CD14-positive monocyte (primary cell): ENCODE measurements around the gene TAF11L12. TPM values are rescaled to one million over a fixed set of nuclear protein-coding genes. Genes with fewer than 3 reads are reported as not detected.

Experiments
- DNase-seq, 3 donors: peaks; one replicate each; pipeline ENCODE4 v3.0.0-alpha.2; 2011 to 2022
- H2AFZ ChIP-seq: 2 replicates; pipeline ENCODE4 v1.6.0; 2012; ENCODE audit warnings: mild to moderate bottlenecking, low read depth, low read length, inconsistent platforms; ENCODE audit not compliant: insufficient read depth, poor library complexity, severe bottlenecking
- H3K27ac ChIP-seq, 2 donors: 1 replicate in 1 of 2; 2 replicates in 1 of 2; pipeline ENCODE4 v1.5.1; 2012 to 2013; ENCODE audit warnings: low read length in 2 of 2, control low read depth in 1 of 2, inconsistent platforms in 1 of 2, low read depth in 1 of 2, mild to moderate bottlenecking in 1 of 2
- H3K27me3 ChIP-seq, 2 donors: one replicate each; pipeline versions ENCODE4 v1.6.0 to v1.6.1; 2011 to 2013; ENCODE audit warnings: low read length in 2 of 2; ENCODE audit not compliant: control insufficient read depth in 2 of 2, insufficient read depth in 2 of 2
- H3K36me3 ChIP-seq, 2 donors: replicated peaks in 1 of 2; 1 replicate in 1 of 2; 2 replicates in 1 of 2; pipeline versions ENCODE4 v1.5.1 to v1.6.1; 2012 to 2013; ENCODE audit warnings: low read length in 2 of 2, control low read depth in 1 of 2, inconsistent platforms in 1 of 2, mild to moderate bottlenecking in 1 of 2; ENCODE audit not compliant: insufficient read depth in 2 of 2, control insufficient read depth in 1 of 2
- H3K4me1 ChIP-seq, 2 donors: 1 replicate in 1 of 2; 2 replicates in 1 of 2; pipeline versions ENCODE4 v1.5.1 to v1.6.1; 2012 to 2013; ENCODE audit warnings: low read length in 2 of 2, control low read depth in 1 of 2, inconsistent platforms in 1 of 2, mild to moderate bottlenecking in 1 of 2, moderate library complexity in 1 of 2; ENCODE audit not compliant: insufficient read depth in 2 of 2, control insufficient read depth in 1 of 2
- H3K4me2 ChIP-seq: replicated peaks from 2 replicates; pipeline ENCODE3; 2012; ENCODE audit warnings: low read length, moderate library complexity, mild to moderate bottlenecking; ENCODE audit not compliant: poor library complexity, severe bottlenecking; ENCODE audit errors: extremely low read depth
- H3K4me3 ChIP-seq, 3 experiments: fragments of 200-600 bp in 1 of 3; sonication (generic) in 1 of 3; replicated peaks in 1 of 3; 1 replicate in 2 of 3; 2 replicates in 1 of 3; pipeline ENCODE4 v1.5.1; 2011 to 2013; ENCODE audit warnings: low read length in 3 of 3, mild to moderate bottlenecking in 3 of 3, control low read depth in 2 of 3, low read depth in 2 of 3, inconsistent platforms in 1 of 3, moderate library complexity in 1 of 3
- H3K79me2 ChIP-seq: 2 replicates; pipeline ENCODE4 v1.6.0; 2012; ENCODE audit warnings: mild to moderate bottlenecking, control low read depth, inconsistent platforms, low read length, moderate library complexity; ENCODE audit not compliant: insufficient read depth
- H3K9ac ChIP-seq: 2 replicates; pipeline ENCODE4 v1.6.0; 2017; ENCODE audit warnings: low read length, mild to moderate bottlenecking; ENCODE audit not compliant: insufficient read depth, poor library complexity, severe bottlenecking
- H3K9me3 ChIP-seq, 2 donors: replicated peaks in 1 of 2; 1 replicate in 1 of 2; 2 replicates in 1 of 2; pipeline versions ENCODE4 v1.5.1 to v1.6.1; 2012 to 2013; ENCODE audit warnings: low read length in 2 of 2, control low read depth in 1 of 2; ENCODE audit not compliant: control insufficient read depth in 1 of 2, insufficient read depth in 1 of 2
- H4K20me1 ChIP-seq: 2 replicates; pipeline ENCODE4 v1.6.0; 2012; ENCODE audit warnings: mild to moderate bottlenecking, low read length, control low read depth, moderate library complexity; ENCODE audit not compliant: insufficient read depth
- H3K27ac Mint-ChIP-seq, 7 donors: one replicate each; pipeline ENCODE4 v1.8.0; 2020; ENCODE audit warnings: mild to moderate bottlenecking in 7 of 7, mixed read lengths in 7 of 7, moderate library complexity in 6 of 7, inconsistent platforms in 2 of 7
- H3K27me3 Mint-ChIP-seq, 3 donors: one replicate each; pipeline ENCODE4 v1.8.0; 2021 to 2022; ENCODE audit warnings: low read depth in 3 of 3, mild to moderate bottlenecking in 3 of 3, mixed read lengths in 3 of 3, moderate library complexity in 3 of 3, inconsistent platforms in 1 of 3
- H3K36me3 Mint-ChIP-seq, 2 donors: one replicate each; pipeline ENCODE4 v1.8.0; 2020; ENCODE audit warnings: mixed read lengths in 2 of 2, inconsistent platforms in 1 of 2, mild to moderate bottlenecking in 1 of 2
- H3K4me1 Mint-ChIP-seq: one replicate; pipeline ENCODE4 v1.8.0; 2020; ENCODE audit warnings: mild to moderate bottlenecking, mixed read lengths
- H3K4me3 Mint-ChIP-seq, 2 donors: one replicate each; pipeline ENCODE4 v1.8.0; 2020; ENCODE audit warnings: mild to moderate bottlenecking in 2 of 2, mixed read lengths in 2 of 2, moderate library complexity in 1 of 2
- H3K9me3 Mint-ChIP-seq, 7 donors: one replicate each; pipeline ENCODE4 v1.8.0; 2020 to 2022; ENCODE audit warnings: mixed read lengths in 7 of 7, mild to moderate bottlenecking in 6 of 7, moderate library complexity in 6 of 7, inconsistent platforms in 2 of 7
- CTCF ChIP-seq: fragments of 200-600 bp; IDR thresholded peaks from one replicate; pipeline ENCODE4 v1.8.0; 2022; ENCODE audit warnings: antibody characterized with exemption, mild to moderate bottlenecking
- WGBS: methylation state at CpG from one replicate; pipeline ENCODE4 v1.1.5; 2013; ENCODE audit warnings: missing lambda C conversion rate; ENCODE audit not compliant: insufficient coverage; 5-methylcytosine and 5-hydroxymethylcytosine counted together
- intact Hi-C, 2 donors: fragments of 100-400 bp; cut with micrococcal nuclease; formaldehyde crosslinking; loops; one replicate each; pipeline versions ENCODE4 v1.15.0 to v1.15.1; 2023
- polyA plus RNA-seq, 3 donors: library from polyadenylated mRNA; depleted of rRNA in 1 of 3; unstranded in 2 of 3; stranded (reverse) in 1 of 3; fragments of 300-500 nt in 2 of 3; fragments of >200 nt in 1 of 3; fragmentation: Illumina TruSeq in 2 of 3; gene quantifications; 1 replicate in 2 of 3; 2 replicates in 1 of 3; pipeline ENCODE4 v1.2.3, GENCODE V29; 2012 to 2021

Gene TAF11L12
- polyA plus RNA-seq, 3 donors = not detected

GRCh38 chr5:17614872-17615605 lies 4.8 kb downstream of the TAF11L12 start:
- H4K20me1 ChIP-seq = no peaks in the 10 kb centered on the region
- H3K9ac ChIP-seq = no peak overlapping the region
- no peaks in the 10 kb centered on the region for H3K27me3 ChIP-seq
- no peak for DNase-seq
- H3K4me3 ChIP-seq = no peak overlapping the region
- peaks cover 0 to 13% of the 10 kb centered on the region in 2 donors for H3K9me3 ChIP-seq
- no peak for TF ChIP-seq CTCF
- H3K9me3 Mint-ChIP-seq = peaks cover 5 to 15% (median 9%) of the 10 kb centered on the region in 7 donors
- H3K27ac Mint-ChIP-seq = no peak overlapping the region
- H3K36me3 Mint-ChIP-seq = no peaks in the 10 kb centered on the region
- no peaks in the 10 kb centered on the region for H3K4me1 Mint-ChIP-seq
- 94% methylated on average over 13 of the region's 17 CpGs for WGBS
- no peak overlapping the region for H3K4me2 ChIP-seq
- H3K79me2 ChIP-seq = no peaks in the 10 kb centered on the region
- H3K4me3 Mint-ChIP-seq = no peak overlapping the region
- no peak overlapping the region for H2AFZ ChIP-seq
- H3K27me3 Mint-ChIP-seq = peaks cover 0 to 2% (median 0%) of the 10 kb centered on the region in 3 donors
- H3K4me1 ChIP-seq = no peaks in the 10 kb centered on the region
- intact Hi-C loops = no loop called here
- H3K27ac ChIP-seq = no peak overlapping the region
- H3K36me3 ChIP-seq = no peaks in the 10 kb centered on the region

GRCh38 chr5:17619354-17619753 lies 9.2 kb downstream of the TAF11L12 start:
- Histone ChIP-seq H3K4me2 (no peak overlapping the region), H3K4me3 (no peak overlapping the region), H3K27ac (no peak overlapping the region), H3K27me3 (no peaks in the 10 kb centered on the region), H3K9ac (no peak overlapping the region), H4K20me1 (no peaks in the 10 kb centered on the region), H3K9me3 (peaks cover 7 to 23% of the 10 kb centered on the region in 2 donors), H2AFZ (no peak overlapping the region), H3K4me1 (no peaks in the 10 kb centered on the region), H3K36me3 (no peaks in the 10 kb centered on the region), H3K79me2 (no peaks in the 10 kb centered on the region)
- DNase-seq = no peak
- 95% methylated on average over 2 of the region's 3 CpGs for WGBS
- H3K27ac Mint-ChIP-seq = no peak overlapping the region
- intact Hi-C loops = no loop called here
- TF ChIP-seq CTCF = no peak
- H3K4me1 Mint-ChIP-seq = no peaks in the 10 kb centered on the region
- no peak overlapping the region for H3K4me3 Mint-ChIP-seq
- no peaks in the 10 kb centered on the region for H3K36me3 Mint-ChIP-seq
- H3K27me3 Mint-ChIP-seq = peaks cover 0 to 3% (median 0%) of the 10 kb centered on the region in 3 donors
- peaks cover 7 to 21% (median 13%) of the 10 kb centered on the region in 7 donors for H3K9me3 Mint-ChIP-seq
